ENCODE data around the gene SP1. TPM values are rescaled to one million over a fixed set of nuclear protein-coding genes. Genes with fewer than 3 reads are reported as not detected.

SP1 gene
- total and polyA plus RNA-seq, 9 of the 15 experiments (the other 6 are each of a cell fraction or from before 2014, with no cell fraction given) = 8.0 to 65.5 (median 41.6) TPM

DNA sequence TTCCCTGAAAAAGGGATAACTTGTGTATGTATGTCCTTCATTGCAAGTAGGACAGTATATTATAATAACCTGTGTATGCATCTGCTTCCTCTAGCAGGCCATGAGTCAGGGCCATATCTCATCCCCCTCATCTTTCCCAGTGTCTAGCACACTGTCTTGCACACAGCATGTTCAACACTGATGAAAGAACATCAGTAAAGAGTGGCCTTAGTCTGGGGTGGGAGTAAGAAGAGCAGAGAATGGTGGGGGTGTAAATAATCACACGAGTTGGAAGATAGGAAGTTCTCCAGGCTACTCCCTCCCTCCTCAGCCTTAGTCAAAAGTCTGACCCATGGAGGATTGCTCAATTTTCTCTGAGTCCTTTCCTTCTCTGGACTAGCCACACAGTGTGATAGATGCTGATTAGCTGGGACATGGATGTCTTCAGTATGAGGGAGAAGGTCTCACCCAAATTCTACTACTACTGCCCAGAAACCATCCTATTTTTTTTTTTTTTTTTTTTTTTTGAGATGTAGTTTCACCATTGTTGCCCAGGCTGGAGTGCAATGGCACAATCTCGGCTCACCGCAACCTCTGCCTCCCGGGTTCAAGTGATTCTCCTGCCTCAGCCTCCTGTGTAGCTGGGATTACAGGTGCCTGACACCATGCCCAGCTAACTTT is 14.6 kb upstream of the SP1 start (continued):
- TF ChIP-seq, protein P1, sequence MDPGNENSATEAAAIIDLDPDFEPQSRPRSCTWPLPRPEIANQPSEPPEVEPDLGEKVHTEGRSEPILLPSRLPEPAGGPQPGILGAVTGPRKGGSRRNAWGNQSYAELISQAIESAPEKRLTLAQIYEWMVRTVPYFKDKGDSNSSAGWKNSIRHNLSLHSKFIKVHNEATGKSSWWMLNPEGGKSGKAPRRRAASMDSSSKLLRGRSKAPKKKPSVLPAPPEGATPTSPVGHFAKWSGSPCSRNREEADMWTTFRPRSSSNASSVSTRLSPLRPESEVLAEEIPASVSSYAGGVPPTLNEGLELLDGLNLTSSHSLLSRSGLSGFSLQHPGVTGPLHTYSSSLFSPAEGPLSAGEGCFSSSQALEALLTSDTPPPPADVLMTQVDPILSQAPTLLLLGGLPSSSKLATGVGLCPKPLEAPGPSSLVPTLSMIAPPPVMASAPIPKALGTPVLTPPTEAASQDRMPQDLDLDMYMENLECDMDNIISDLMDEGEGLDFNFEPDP (CRISPR knock-in tag; IDR thresholded peaks at IDR 0.05) = no peak
- TF ChIP-seq SMAD3 (CRISPR knock-in tag; conservative IDR thresholded peaks at IDR 0.05) (no peak), ATF7 (IDR thresholded peaks at IDR 0.05) (no peak), MTA3 (IDR thresholded peaks at IDR 0.05; ENCODE audit: borderline replicate concordance) (no peak), ARNT (IDR thresholded peaks at IDR 0.05) (no peak), KAT2B (IDR thresholded peaks at IDR 0.05; ENCODE audit: low read depth, low read length) (no peak), RAD21 (CRISPR knock-in tag; conservative IDR thresholded peaks at IDR 0.05 in 1 of 2, IDR thresholded peaks at IDR 0.05 in 1 of 2) (no peak), DNMT1 (IDR thresholded peaks at IDR 0.05) (no peak), MCM5 (IDR thresholded peaks at IDR 0.05; ENCODE audit: low read depth) (no peak), ZNF707 (CRISPR knock-in tag; conservative IDR thresholded peaks at IDR 0.05) (no peak), TCFL5 (CRISPR knock-in tag; conservative IDR thresholded peaks at IDR 0.05) (no peak)
- TF ChIP-seq, protein P2, sequence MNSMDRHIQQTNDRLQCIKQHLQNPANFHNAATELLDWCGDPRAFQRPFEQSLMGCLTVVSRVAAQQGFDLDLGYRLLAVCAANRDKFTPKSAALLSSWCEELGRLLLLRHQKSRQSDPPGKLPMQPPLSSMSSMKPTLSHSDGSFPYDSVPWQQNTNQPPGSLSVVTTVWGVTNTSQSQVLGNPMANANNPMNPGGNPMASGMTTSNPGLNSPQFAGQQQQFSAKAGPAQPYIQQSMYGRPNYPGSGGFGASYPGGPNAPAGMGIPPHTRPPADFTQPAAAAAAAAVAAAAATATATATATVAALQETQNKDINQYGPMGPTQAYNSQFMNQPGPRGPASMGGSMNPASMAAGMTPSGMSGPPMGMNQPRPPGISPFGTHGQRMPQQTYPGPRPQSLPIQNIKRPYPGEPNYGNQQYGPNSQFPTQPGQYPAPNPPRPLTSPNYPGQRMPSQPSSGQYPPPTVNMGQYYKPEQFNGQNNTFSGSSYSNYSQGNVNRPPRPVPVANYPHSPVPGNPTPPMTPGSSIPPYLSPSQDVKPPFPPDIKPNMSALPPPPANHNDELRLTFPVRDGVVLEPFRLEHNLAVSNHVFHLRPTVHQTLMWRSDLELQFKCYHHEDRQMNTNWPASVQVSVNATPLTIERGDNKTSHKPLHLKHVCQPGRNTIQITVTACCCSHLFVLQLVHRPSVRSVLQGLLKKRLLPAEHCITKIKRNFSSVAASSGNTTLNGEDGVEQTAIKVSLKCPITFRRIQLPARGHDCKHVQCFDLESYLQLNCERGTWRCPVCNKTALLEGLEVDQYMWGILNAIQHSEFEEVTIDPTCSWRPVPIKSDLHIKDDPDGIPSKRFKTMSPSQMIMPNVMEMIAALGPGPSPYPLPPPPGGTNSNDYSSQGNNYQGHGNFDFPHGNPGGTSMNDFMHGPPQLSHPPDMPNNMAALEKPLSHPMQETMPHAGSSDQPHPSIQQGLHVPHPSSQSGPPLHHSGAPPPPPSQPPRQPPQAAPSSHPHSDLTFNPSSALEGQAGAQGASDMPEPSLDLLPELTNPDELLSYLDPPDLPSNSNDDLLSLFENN (IDR thresholded peaks at IDR 0.05; ENCODE audit: low read depth in 2 of 2, low read length in 2 of 2) = no peak
- TF ChIP-seq, protein P3, sequence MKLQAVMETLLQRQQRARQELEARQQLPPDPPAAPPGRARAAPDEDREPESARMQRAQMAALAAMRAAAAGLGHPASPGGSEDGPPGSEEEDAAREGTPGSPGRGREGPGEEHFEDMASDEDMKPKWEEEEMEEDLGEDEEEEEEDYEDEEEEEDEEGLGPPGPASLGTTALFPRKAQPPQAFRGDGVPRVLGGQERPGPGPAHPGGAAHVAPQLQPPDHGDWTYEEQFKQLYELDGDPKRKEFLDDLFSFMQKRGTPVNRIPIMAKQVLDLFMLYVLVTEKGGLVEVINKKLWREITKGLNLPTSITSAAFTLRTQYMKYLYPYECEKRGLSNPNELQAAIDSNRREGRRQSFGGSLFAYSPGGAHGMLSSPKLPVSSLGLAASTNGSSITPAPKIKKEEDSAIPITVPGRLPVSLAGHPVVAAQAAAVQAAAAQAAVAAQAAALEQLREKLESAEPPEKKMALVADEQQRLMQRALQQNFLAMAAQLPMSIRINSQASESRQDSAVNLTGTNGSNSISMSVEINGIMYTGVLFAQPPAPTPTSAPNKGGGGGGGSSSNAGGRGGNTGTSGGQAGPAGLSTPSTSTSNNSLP (IDR thresholded peaks at IDR 0.05; ENCODE audit: borderline replicate concordance, low read depth, low read length) = peak; percentile 52; the same call in 1 of the 2 replicates
- TF ChIP-seq, protein P4, sequence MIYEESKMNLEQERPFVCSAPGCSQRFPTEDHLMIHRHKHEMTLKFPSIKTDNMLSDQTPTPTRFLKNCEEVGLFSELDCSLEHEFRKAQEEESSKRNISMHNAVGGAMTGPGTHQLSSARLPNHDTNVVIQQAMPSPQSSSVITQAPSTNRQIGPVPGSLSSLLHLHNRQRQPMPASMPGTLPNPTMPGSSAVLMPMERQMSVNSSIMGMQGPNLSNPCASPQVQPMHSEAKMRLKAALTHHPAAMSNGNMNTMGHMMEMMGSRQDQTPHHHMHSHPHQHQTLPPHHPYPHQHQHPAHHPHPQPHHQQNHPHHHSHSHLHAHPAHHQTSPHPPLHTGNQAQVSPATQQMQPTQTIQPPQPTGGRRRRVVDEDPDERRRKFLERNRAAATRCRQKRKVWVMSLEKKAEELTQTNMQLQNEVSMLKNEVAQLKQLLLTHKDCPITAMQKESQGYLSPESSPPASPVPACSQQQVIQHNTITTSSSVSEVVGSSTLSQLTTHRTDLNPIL (CRISPR knock-in tag; IDR thresholded peaks at IDR 0.05) = no peak
- TF ChIP-seq, protein P5, sequence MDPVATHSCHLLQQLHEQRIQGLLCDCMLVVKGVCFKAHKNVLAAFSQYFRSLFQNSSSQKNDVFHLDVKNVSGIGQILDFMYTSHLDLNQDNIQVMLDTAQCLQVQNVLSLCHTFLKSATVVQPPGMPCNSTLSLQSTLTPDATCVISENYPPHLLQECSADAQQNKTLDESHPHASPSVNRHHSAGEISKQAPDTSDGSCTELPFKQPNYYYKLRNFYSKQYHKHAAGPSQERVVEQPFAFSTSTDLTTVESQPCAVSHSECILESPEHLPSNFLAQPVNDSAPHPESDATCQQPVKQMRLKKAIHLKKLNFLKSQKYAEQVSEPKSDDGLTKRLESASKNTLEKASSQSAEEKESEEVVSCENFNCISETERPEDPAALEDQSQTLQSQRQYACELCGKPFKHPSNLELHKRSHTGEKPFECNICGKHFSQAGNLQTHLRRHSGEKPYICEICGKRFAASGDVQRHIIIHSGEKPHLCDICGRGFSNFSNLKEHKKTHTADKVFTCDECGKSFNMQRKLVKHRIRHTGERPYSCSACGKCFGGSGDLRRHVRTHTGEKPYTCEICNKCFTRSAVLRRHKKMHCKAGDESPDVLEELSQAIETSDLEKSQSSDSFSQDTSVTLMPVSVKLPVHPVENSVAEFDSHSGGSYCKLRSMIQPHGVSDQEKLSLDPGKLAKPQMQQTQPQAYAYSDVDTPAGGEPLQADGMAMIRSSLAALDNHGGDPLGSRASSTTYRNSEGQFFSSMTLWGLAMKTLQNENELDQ (CRISPR knock-in tag; IDR thresholded peaks at IDR 0.05; ENCODE audit: borderline replicate concordance) = no peak
